ENCODE measurements around the gene CDKL4.
"Not testable (repeated sequence)": the region's sequence is repeated elsewhere in the genome, so short reads cannot be mapped to it uniquely, and the experiment has no call there.

The CDKL4 gene

GRCh38 chr2:39228413-39229209 is 15.2 kb downstream of the CDKL4 start:
- peak in 1 of 2 donors; percentile 47 for DNase-seq

GRCh38 chr2:39227628-39228412 is 15.9 kb downstream of the CDKL4 start:
- DNase-seq: peak; percentile 30 to 80

GRCh38 chr2:39225567-39225966 is 18.2 kb downstream of the CDKL4 start:
- no peak for DNase-seq

- DNase-seq: no peak
Observed at GRCh38 chr2:39223909-39224308, 19.9 kb downstream of the CDKL4 start.

- no peak for DNase-seq
Observed at GRCh38 chr2:39221459-39221858, 22.3 kb downstream of the CDKL4 start.

GRCh38 chr2:39220136-39220535 is 23.6 kb downstream of the CDKL4 start:
- DNase-seq: no peak

GRCh38 chr2:39218391-39218790 is 25.4 kb downstream of the CDKL4 start:
- no peak for DNase-seq

GRCh38 chr2:39217192-39217550 is 26.6 kb downstream of the CDKL4 start:
- peak in 1 of 2 donors; percentile 60 for DNase-seq

- DNase-seq: peak in 1 of 2 donors; percentile 95
Observed at GRCh38 chr2:39216346-39217191, 27.2 kb downstream of the CDKL4 start.

- no peak for DNase-seq
Observed at GRCh38 chr2:39215545-39215944, 28.2 kb downstream of the CDKL4 start.

- no peak for DNase-seq
Observed at GRCh38 chr2:39213015-39213414, 30.8 kb downstream of the CDKL4 start.

GRCh38 chr2:39210846-39211245 is 32.9 kb downstream of the CDKL4 start:
- no peak for DNase-seq

GRCh38 chr2:39203382-39203781 is 40.4 kb downstream of the CDKL4 start:
- no peak for DNase-seq

- no peak for DNase-seq
Observed at GRCh38 chr2:39202639-39203369, 41.0 kb downstream of the CDKL4 start.

GRCh38 chr2:39197003-39197402 is 46.8 kb downstream of the CDKL4 start:
- DNase-seq: not testable (repeated sequence)

GRCh38 chr2:39194686-39195085 is 49.1 kb downstream of the CDKL4 start:
- no peak for DNase-seq

GRCh38 chr2:39188960-39189494 is 54.7 kb downstream of the CDKL4 start:
- DNase-seq: no peak

- DNase-seq: no peak
Observed at GRCh38 chr2:39183673-39184072, 60.1 kb downstream of the CDKL4 start.

- no peak for DNase-seq
Observed at GRCh38 chr2:39181297-39181696, 62.5 kb downstream of the CDKL4 start.

- no peak for DNase-seq
Observed at GRCh38 chr2:39179974-39180960, 63.5 kb downstream of the CDKL4 start.

GRCh38 chr2:39178756-39179155 is 65.0 kb downstream of the CDKL4 start:
- DNase-seq: no peak
